ENCODE measurements around the gene CAMTA1.
"Not testable (repeated sequence)": the region's sequence is repeated elsewhere in the genome, so short reads cannot be mapped to it uniquely, and the experiment has no call there.

The CAMTA1 gene

GRCh38 chr1:7145947-7146346, 360.7 kb downstream of the CAMTA1 start:
- TF ChIP-seq CTCF (IDR thresholded peaks at IDR 0.05; ENCODE audit: low read depth, low read length), result no peak
- H3K4me3 ChIP-seq (ENCODE audit: low read depth, low read length), result no peak overlapping the region

DNA sequence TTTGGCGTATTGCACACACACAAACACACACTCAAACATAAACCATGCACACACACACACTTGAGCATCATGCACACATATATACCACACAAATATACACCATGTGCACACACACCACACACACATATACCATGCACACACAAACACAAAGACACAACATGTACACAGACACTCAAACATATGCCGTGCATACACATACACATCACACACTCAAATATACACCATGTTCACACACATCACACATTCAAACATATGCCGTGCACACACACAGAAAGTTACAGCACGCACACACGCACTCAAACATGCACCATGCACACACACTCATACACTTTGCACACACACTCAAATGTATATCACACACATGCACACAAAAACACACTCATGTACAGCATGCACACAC, 361.5 kb downstream of the CAMTA1 start:
- TF ChIP-seq CTCF (IDR thresholded peaks at IDR 0.05; ENCODE audit: low read depth, low read length), result no peak
- no peak overlapping the region for H3K4me3 ChIP-seq (ENCODE audit: low read depth, low read length)

DNA sequence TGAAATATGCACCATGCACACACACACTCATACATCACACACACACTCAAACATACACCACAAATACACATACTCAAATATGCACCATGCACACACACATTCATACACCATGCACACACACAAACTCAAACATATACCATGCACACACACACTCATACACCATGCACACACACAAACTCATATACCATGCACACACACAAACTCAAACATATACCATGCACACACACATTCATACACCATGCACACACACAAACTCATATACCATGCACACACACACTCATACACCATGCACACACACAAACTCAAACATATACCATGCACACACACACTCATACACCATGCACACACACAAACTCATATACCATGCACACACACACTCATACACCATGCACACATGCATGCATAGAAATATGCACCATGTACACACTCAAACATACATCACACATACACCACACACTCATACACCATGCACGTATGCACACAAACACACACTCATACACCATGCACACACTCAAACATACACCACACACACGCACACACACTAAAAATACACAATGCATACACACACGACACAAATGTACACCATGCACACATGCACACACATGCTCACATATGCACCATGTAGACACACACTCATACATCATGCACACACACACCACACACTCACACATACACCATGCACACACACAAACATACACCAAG, 362.5 kb downstream of the CAMTA1 start:
- H3K4me3 ChIP-seq (ENCODE audit: low read depth, low read length), result not testable (repeated sequence)

DNA sequence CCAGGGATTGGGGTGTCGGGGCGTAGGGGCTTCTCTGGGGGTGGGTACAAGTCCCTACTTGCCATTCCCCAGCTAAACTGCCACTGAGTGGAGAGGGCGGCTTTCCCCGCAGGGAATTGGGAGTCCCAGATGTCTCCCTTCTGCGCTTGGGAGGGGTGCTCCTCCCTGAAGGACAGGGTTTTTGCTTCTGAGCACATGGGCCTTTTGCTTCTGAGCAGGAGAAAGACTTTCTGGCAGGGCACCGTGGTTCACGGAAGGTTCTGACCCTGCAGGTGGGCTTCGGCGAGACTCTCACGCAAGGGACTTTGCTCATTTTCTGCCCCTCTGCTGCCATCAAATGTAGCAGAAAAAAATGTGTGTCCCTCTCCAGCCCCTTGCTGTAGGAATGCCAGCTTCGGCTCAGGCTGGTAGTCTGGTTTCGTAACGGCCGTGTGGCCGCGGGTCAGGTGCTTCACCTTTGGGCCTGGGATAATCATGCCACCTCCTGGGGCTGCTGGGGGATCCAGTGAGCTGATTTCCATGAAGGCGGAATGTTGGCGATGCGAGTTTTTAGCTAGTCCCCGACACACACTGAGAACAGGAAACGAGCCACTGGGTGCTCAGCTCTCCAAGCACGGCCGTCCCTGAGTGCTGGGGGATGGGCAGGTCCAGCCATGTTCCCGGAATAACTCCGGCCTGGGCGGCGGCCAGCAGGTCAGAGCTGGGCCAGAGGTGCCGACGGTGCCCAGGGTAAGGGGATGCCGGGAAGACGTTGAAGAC, 364.0 kb downstream of the CAMTA1 start:
- H3K4me3 ChIP-seq (ENCODE audit: low read depth, low read length), result no peak overlapping the region
- no peak for TF ChIP-seq CTCF (IDR thresholded peaks at IDR 0.05; ENCODE audit: low read depth, low read length)

DNA sequence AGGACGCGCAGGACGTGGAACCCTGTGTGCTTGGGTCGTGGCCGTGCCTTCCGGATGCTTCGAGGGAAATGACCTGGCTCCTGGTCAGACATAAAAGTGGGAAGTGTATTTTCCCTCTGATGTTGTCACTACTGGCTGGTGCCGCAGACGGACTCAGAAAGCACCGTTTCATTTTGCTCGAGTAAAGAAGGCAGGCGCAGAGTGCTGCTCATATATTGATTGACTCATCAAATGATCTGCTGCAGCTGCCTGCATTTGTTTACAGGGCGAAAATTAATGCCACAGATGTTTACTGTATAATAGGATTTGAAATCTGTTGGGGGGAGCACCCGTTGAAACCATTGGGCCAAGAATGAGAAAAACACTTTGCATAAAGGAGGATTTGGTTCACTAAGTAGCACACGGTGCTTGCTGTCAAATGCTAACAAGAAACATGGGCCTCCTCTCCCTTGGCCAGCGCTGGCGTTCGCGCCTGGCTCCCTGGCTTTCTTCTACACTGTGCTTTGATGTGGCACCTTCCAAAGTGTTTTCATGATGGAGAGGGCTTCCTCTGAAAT, 365.5 kb downstream of the CAMTA1 start:
- TF ChIP-seq CTCF (IDR thresholded peaks at IDR 0.05; ENCODE audit: low read depth, low read length), result no peak
- H3K4me3 ChIP-seq (ENCODE audit: low read depth, low read length), result no peak overlapping the region

GRCh38 chr1:7151978-7152377, 366.7 kb downstream of the CAMTA1 start:
- H3K4me3 ChIP-seq (ENCODE audit: low read depth, low read length), result no peak overlapping the region
- no peak for TF ChIP-seq CTCF (IDR thresholded peaks at IDR 0.05; ENCODE audit: low read depth, low read length)

DNA sequence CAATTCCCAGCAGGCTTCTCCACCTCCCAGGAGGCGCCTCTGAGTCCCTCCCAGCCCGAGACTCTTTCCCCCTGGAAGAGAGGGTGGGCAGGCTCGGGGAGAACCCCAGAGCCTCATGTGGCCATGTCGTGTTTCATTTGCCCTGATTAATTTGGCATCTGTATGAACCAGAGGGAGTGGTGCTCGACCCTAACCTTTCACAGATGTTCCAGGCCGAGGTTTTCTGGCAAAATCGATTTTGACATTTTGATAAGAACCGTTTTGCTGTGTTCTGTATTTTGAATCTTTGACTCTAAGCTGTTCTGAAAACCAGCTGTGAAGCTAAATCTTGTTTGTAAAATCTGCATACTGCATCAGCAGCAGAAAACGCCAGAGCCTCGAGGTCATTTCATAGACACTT, 367.4 kb downstream of the CAMTA1 start:
- no peak for TF ChIP-seq CTCF (IDR thresholded peaks at IDR 0.05; ENCODE audit: low read depth, low read length)
- H3K4me3 ChIP-seq (ENCODE audit: low read depth, low read length), result no peak overlapping the region

Data from WI38 (cell line).